Measurements from ENCODE around the gene ZNF333.
"Not testable (repeated sequence)": the region's sequence is repeated elsewhere in the genome, so short reads cannot be mapped to it uniquely, and the experiment has no call there.

The ZNF333 gene

DNA sequence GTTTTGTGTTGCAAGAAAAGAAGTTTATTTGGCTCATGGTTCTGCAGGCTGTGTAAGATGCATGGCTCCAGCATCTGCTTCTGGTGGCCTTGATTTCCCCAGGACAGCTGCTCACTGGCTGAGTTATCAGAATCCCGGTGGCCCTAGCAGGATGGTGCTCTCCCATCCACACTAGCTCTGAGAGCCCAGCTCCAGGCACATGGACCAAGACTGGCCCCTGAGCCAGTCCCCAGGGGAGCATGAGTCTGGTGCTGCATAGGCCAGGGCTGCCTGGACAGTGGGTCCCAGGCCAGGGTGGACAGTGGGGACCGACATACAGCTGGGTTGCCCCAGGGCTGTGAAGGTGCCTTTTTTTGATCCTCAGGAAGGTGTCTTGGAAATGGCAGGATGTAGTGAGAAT lies 78.2 kb downstream of the ZNF333 start:
- DNase-seq (ENCODE audit: low read depth in 2 of 2) = no peak

DNA sequence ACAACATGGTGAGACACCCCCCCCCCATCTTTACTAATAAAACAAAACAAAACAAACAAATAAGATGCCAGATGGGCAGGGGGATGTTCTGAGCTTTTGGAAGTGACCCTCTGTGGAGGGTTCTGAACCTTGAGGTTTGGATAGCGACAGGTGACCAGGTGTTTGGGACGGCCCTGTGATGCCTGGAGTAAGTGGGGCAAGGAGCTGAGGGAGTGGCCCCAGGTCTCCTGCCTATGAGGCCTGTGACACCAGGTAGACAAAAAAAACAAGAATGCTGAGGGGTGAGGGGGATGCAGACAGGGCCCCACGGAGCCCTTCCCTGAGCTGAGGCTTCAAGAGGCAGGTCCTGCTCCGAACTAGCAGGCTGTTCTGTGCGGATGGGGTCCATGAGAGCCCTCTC lies 79.4 kb downstream of the ZNF333 start:
- DNase-seq (ENCODE audit: low read depth in 2 of 2) = no peak

- no peak for DNase-seq (ENCODE audit: low read depth in 2 of 2)
Observed at GRCh38 chr19:14770136-14770535, 80.3 kb downstream of the ZNF333 start.

GRCh38 chr19:14770944-14771839 lies 81.3 kb downstream of the ZNF333 start:
- DNase-seq (ENCODE audit: low read depth in 2 of 2) = no peak

- DNase-seq (ENCODE audit: low read depth in 2 of 2) = no peak
Observed at GRCh38 chr19:14772467-14772866, 82.6 kb downstream of the ZNF333 start.

- no peak for DNase-seq (ENCODE audit: low read depth in 2 of 2)
Observed at GRCh38 chr19:14772995-14773394, 83.1 kb downstream of the ZNF333 start.

DNA sequence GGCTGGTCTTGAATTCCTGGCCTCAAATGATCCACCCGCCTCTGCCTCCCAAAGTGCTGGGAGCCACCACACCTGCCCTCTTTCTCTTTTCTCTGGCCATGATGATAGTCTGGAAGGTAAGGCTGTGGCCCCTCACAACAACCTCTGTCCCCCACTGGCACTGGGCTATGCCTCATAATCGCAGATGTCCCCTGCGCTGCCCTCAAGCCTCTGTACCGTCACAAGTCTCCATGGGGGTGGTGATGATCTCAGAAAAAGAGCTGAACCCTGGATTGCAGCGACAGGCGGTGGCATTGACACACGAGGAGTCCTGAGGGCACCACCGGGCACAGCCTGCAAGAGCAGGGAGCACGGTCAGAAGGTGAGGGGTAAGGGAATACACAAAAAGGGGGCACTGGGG lies 83.9 kb downstream of the ZNF333 start:
- DNase-seq (ENCODE audit: low read depth in 2 of 2) = not testable (repeated sequence)

GRCh38 chr19:14774373-14774772 lies 84.5 kb downstream of the ZNF333 start:
- DNase-seq (ENCODE audit: low read depth in 2 of 2) = no peak

GRCh38 chr19:14775326-14775725 lies 85.5 kb downstream of the ZNF333 start:
- not testable (repeated sequence) for DNase-seq (ENCODE audit: low read depth in 2 of 2)

DNA sequence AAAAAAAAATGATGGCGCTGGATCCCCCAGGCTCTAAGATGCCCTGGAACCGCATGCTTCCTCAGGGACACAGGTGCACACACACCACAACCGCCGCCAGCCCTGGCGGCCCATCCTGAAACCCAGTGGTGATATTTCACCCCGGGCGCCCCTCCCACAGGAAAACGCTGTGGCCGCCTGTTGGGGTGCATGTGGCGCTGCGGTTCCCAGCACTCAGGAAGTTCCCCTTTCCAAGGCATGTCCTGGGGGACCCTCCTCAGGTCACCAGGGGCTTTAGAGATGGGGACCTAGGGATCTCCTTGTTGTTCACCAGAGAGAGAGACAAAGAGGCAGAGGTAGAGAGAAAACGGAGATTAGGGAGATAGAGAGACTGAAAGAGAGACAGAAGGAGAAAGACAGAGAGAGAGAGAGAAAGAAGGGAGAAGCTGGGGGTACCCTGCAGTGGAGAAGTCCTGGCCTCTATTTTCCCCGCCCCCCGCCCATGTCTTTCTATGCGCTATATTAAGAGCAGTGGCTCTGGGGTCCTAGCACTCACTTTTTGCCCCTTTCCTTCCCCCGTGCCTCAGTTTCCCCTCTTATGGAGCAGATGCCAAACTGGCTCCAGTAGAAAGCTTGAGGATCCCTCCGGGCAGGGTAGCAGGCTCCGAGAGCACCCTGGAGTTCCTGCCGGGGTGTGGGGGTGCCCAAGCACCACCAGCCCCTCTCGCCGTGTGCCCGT lies 86.2 kb downstream of the ZNF333 start:
- DNase-seq (ENCODE audit: low read depth in 2 of 2) = no peak

- not testable (repeated sequence) for DNase-seq (ENCODE audit: low read depth in 2 of 2)
Observed at GRCh38 chr19:14777645-14778044, 87.8 kb downstream of the ZNF333 start.

- not testable (repeated sequence) for DNase-seq (ENCODE audit: low read depth in 2 of 2)
Observed at GRCh38 chr19:14778110-14778845, 88.4 kb downstream of the ZNF333 start, which contains the start of gene ADGRE2. ADGRE2 (minus strand) TSS chr19:14778560; CDS start chr19:14776756, 1,804 bp downstream.

DNA sequence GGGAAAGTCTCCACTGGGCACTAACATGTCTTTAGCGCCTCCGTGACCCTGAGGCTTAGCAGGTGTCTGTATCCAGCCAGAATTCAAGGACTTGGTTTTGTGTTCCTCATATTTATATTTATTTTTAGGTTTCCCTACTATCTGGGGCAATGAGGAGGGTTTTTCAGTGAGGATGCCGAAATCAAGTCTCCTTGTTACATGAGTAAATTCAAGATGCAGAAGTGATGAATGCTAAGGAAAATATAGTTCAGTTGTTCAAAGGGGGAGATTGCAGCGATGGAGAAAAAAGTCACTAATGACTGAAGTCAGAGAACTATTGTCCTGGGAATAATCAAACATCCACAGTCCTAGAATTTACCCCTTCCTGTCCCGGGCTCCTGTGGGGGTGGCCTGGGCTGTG lies 89.3 kb downstream of the ZNF333 start:
- no peak for DNase-seq (ENCODE audit: low read depth in 2 of 2)

- DNase-seq (ENCODE audit: low read depth in 2 of 2) = not testable (repeated sequence)
Observed at GRCh38 chr19:14780622-14781225, 90.9 kb downstream of the ZNF333 start.

DNA sequence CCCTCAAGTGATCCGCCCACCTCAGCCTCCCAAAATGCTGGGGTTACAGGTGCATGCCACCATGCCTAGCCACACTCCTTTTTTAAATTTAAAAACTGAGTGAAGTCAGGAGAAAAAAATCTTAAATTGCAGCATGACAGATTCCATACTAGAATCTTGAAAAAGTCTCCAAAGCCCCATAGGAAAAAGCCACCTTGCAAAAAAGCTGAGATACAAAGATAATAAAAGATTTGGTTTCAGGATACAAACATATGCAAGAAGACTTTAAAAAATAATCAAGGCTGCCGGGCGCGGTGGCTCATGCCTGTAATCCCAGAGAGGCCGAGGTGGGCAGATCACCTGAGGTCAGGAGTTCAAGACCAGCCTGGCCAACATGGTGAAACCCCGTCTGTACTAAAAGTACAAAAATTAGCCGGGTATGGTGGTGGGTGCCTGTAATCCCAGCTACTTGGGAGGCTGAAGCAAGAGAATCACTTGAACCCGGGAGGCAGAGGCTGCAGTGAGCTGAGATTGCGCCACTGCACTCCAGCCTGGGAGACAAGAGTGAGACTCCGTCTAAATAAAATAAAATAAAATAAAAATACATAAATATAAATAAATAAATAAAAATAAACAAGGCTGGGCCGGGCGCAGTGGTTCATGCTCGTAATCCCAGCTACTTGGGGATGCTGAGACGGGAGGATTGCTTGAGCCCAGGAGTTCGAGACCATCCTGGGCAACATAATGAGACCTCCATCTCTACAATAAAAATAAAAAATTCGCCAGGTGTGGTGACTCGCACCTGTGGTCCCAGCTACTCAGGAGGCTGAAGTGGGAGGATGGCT lies 92.1 kb downstream of the ZNF333 start:
- not testable (repeated sequence) for DNase-seq (ENCODE audit: low read depth in 2 of 2)

DNA sequence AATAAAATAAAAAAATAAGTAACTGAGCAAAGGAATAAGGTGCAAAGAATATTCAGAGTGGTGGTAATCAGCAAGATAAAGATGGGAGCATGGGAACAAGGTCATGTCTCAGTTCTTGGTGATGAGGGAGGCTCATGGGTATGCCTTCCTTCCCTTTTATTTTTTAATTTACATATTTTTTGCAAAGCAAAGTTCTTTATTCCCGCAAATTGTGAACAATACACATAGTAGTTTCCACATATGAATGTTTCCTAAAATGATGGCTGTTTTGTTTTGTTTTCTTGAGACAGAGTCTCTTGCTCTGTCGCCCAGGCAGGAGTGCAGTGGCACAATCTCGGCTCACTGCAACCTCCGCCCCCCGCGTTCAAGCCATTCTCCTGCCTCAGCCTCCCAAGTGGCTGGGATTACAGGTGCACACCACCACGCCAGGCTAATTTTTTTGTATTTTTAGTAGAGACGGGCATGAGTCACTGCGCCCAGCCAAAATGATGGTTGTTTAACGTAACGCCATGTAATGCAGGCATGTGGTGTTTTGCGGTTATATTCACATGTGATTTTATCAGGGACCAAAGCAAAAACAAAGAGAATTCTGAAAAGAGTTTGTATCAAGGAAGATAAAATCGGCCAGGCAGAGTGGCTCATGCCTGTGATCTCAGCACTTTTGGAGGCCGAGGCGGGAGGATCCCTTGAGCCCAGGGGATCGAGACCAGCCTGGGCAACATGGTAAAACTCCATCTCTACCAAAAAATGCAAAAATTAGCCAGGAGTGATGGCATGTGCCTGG lies 93.0 kb downstream of the ZNF333 start:
- DNase-seq (ENCODE audit: low read depth in 2 of 2) = no peak

Data from activated CD8-positive, alpha-beta memory T cell treated with anti-CD3 and anti-CD28 coated beads for 4 hours (primary cell).